Kidney epithelial cell (primary cell): Measurements from ENCODE around the gene GLT1D1. TPM values are rescaled to one million over a fixed set of nuclear protein-coding genes. Genes with fewer than 3 reads are reported as not detected.

Experiments
- DNase-seq: peaks from one replicate; pipeline ENCODE4 v3.0.0-alpha.2; 2010; ENCODE audit warnings: low read depth
- H3K27me3 ChIP-seq: 2 replicates; pipeline ENCODE4 v1.6.0; 2011; ENCODE audit warnings: low read length; ENCODE audit not compliant: control insufficient read depth, insufficient read depth
- H3K36me3 ChIP-seq: 2 replicates; pipeline ENCODE4 v1.5.1; 2011; ENCODE audit warnings: low read length; ENCODE audit not compliant: control insufficient read depth, insufficient read depth
- H3K4me3 ChIP-seq: 2 replicates; pipeline ENCODE4 v1.5.1; 2011; ENCODE audit warnings: low read depth, mild to moderate bottlenecking, control low read depth, low read length
- CTCF ChIP-seq: IDR thresholded peaks from 2 replicates; pipeline ENCODE4 v1.5.1; 2011; ENCODE audit warnings: mild to moderate bottlenecking, moderate library complexity, low read length, control low read depth, inconsistent platforms; ENCODE audit not compliant: insufficient read depth, poor library complexity, severe bottlenecking
- total RNA-seq: library from RNA; depleted of rRNA; stranded (reverse); fragments of >200 nt; gene quantifications from 2 replicates; pipeline ENCODE4 v1.2.3, GENCODE V29; 2015

GLT1D1 gene
- total RNA-seq, 1 donor from 2014 or later = 1.7 TPM

- no peaks in the 10 kb centered on the region for H3K27me3 ChIP-seq
- DNase-seq = no peak
- H3K36me3 ChIP-seq = no peaks in the 10 kb centered on the region
- TF ChIP-seq CTCF = no peak
- H3K4me3 ChIP-seq = no peak overlapping the region
These were observed 58.6 kb downstream of the GLT1D1 start for GRCh38 chr12:128911861-128912260.

- TF ChIP-seq CTCF = no peak
- no peaks in the 10 kb centered on the region for H3K36me3 ChIP-seq
- no peak overlapping the region for H3K4me3 ChIP-seq
- no peaks in the 10 kb centered on the region for H3K27me3 ChIP-seq
- no peak for DNase-seq
These were observed 61.8 kb downstream of the GLT1D1 start for GRCh38 chr12:128914908-128915563.

GRCh38 chr12:128916425-128916824 lies 63.1 kb downstream of the GLT1D1 start:
- Histone ChIP-seq H3K36me3 (no peaks in the 10 kb centered on the region), H3K27me3 (no peaks in the 10 kb centered on the region), H3K4me3 (no peak overlapping the region)
- DNase-seq = no peak
- TF ChIP-seq CTCF = no peak

- H3K27me3 ChIP-seq = no peaks in the 10 kb centered on the region
- DNase-seq = no peak
- no peaks in the 10 kb centered on the region for H3K36me3 ChIP-seq
- H3K4me3 ChIP-seq = no peak overlapping the region
- no peak for TF ChIP-seq CTCF
These were observed 65.4 kb downstream of the GLT1D1 start for GRCh38 chr12:128918481-128919260.

GRCh38 chr12:128920468-128920867 lies 67.2 kb downstream of the GLT1D1 start:
- Histone ChIP-seq H3K4me3 (no peak overlapping the region), H3K36me3 (no peaks in the 10 kb centered on the region), H3K27me3 (no peaks in the 10 kb centered on the region)
- DNase-seq = no peak
- no peak for TF ChIP-seq CTCF

- Histone ChIP-seq H3K27me3 (no peaks in the 10 kb centered on the region), H3K4me3 (no peak overlapping the region), H3K36me3 (no peaks in the 10 kb centered on the region)
- no peak for TF ChIP-seq CTCF
- no peak for DNase-seq
These were observed 75.1 kb downstream of the GLT1D1 start for GRCh38 chr12:128928361-128928760.
